K562 (cell line): ENCODE measurements around the gene RIPPLY3. TPM values are rescaled to one million over a fixed set of nuclear protein-coding genes. Genes with fewer than 3 reads are reported as not detected.
A peak's percentile ranks its signal among the peaks of the same experiment; 100 is the strongest.

Source experiments
- ADNP ChIP-seq: fragments of 200-800 bp; sonication (Bioruptor generic); IDR thresholded peaks from 2 replicates; pipeline ENCODE4 v1.6.1; 2016; ENCODE audit warnings: missing genetic modification characterization, missing compliant biosample characterization
- ARID3B ChIP-seq: fragments of 250-450 bp; sonication (Bioruptor Pico); IDR thresholded peaks from 2 replicates; pipeline ENCODE4 v1.4.0; 2020; ENCODE audit warnings: borderline replicate concordance
- HDAC3 ChIP-seq: fragments of 450-650 bp; IDR thresholded peaks from 2 replicates; pipeline ENCODE4 v1.6.1; 2018; ENCODE audit warnings: borderline replicate concordance, mild to moderate bottlenecking, moderate library complexity; ENCODE audit not compliant: partially characterized antibody
- HNRNPUL1 ChIP-seq: fragments of 200-400 bp; formaldehyde crosslinking; IDR thresholded peaks from 2 replicates; pipeline ENCODE4 v1.6.1; 2017; ENCODE audit warnings: low read length
- IRF1 ChIP-seq: sonication (generic); formaldehyde crosslinking; IDR thresholded peaks from 2 replicates; pipeline ENCODE4 v1.8.0; 2022; ENCODE audit warnings: missing genetic modification reagents, mild to moderate bottlenecking, borderline replicate concordance
- MAX ChIP-seq: sonication (generic); formaldehyde crosslinking; IDR thresholded peaks from 2 replicates; pipeline ENCODE4 v1.9.0; 2022; ENCODE audit warnings: mild to moderate bottlenecking, missing genetic modification reagents
- MLX ChIP-seq, 2 experiments: fragments of 450-650 bp in 1 of 2; sonication (generic) in 1 of 2; formaldehyde crosslinking; conservative IDR thresholded peaks; 2 replicates each; pipeline versions ENCODE4 v1.4.0 to v1.8.1; 2020 to 2022; ENCODE audit warnings: mild to moderate bottlenecking in 1 of 2, missing genetic modification reagents in 1 of 2
- MYBL2 ChIP-seq, 2 experiments: fragments of 450-650 bp in 1 of 2; sonication (generic) in 1 of 2; formaldehyde crosslinking in 1 of 2; IDR thresholded peaks; 2 replicates each; pipeline versions ENCODE4 v1.6.1 to v1.8.1; 2017 to 2022; ENCODE audit warnings: borderline replicate concordance in 1 of 2, inconsistent platforms in 1 of 2, low read depth in 1 of 2, mild to moderate bottlenecking in 1 of 2, missing genetic modification reagents in 1 of 2, moderate library complexity in 1 of 2
- MYC ChIP-seq, 2 experiments: fragments of 250-450 bp in 1 of 2; sonication (Bioruptor Pico) in 1 of 2; IDR thresholded peaks; 2 replicates each; pipeline versions ENCODE4 v1.5.1 to v1.6.1; 2012 to 2021; ENCODE audit warnings: low read depth in 2 of 2, borderline replicate concordance in 1 of 2, improper control_type of control experiment in 1 of 2, low read length in 1 of 2, mild to moderate bottlenecking in 1 of 2, moderate library complexity in 1 of 2
- PCBP1 ChIP-seq: fragments of 200-400 bp; formaldehyde crosslinking; IDR thresholded peaks from 2 replicates; pipeline ENCODE4 v1.6.1; 2018; ENCODE audit warnings: mild to moderate bottlenecking, low read depth, low read length; ENCODE audit not compliant: poor library complexity, severe bottlenecking
- PHF21A ChIP-seq: fragments of 450-650 bp; IDR thresholded peaks from 2 replicates; pipeline ENCODE4 v1.6.1; 2017; ENCODE audit warnings: low read depth, borderline replicate concordance
- RB1 ChIP-seq: fragments of 450-650 bp; IDR thresholded peaks from 2 replicates; pipeline ENCODE4 v1.6.1; 2017; ENCODE audit warnings: low read depth, mild to moderate bottlenecking
- RBM34 ChIP-seq: fragments of 200-400 bp; formaldehyde crosslinking; IDR thresholded peaks from 2 replicates; pipeline ENCODE4 v1.6.1; 2018; ENCODE audit warnings: low read length, borderline replicate concordance; ENCODE audit not compliant: insufficient read depth
- RHOXF2B ChIP-seq: fragments of 250-450 bp; sonication (Bioruptor Pico); conservative IDR thresholded peaks from 2 replicates; pipeline ENCODE4 v1.5.1; 2021
- SMARCA5 ChIP-seq: fragments of 450-650 bp; IDR thresholded peaks from 2 replicates; pipeline ENCODE4 v1.6.1; 2016
- THRAP3 ChIP-seq: fragments of 450-650 bp; IDR thresholded peaks from 2 replicates; pipeline ENCODE4 v1.6.1; 2016; ENCODE audit warnings: mild to moderate bottlenecking, inconsistent platforms, borderline replicate concordance
- ZFPM2 ChIP-seq: fragments of 250-450 bp; sonication (Bioruptor Pico); IDR thresholded peaks from 2 replicates; pipeline ENCODE4 v1.5.1; 2022; ENCODE audit warnings: mild to moderate bottlenecking
- ZNF134 ChIP-seq: fragments of 250-450 bp; sonication (Bioruptor Pico); conservative IDR thresholded peaks from 2 replicates; pipeline ENCODE4 v1.4.0; 2020
- ZNF140 ChIP-seq: fragments of 250-450 bp; sonication (Bioruptor Pico); IDR thresholded peaks from 2 replicates; pipeline ENCODE4 v1.8.0; 2021; ENCODE audit warnings: moderate library complexity, mild to moderate bottlenecking, inconsistent platforms
- ZNF175 ChIP-seq: fragments of 200-800 bp; sonication (Bioruptor generic); IDR thresholded peaks from 2 replicates; pipeline ENCODE4 v1.6.1; 2016; ENCODE audit warnings: low read depth, mild to moderate bottlenecking, missing genetic modification characterization, missing compliant biosample characterization
- ZNF23 ChIP-seq: fragments of 250-450 bp; sonication (Bioruptor Pico); IDR thresholded peaks from 2 replicates; pipeline ENCODE4 v1.4.0; 2020; ENCODE audit warnings: mild to moderate bottlenecking
- ZNF253 ChIP-seq: fragments of 250-450 bp; sonication (Bioruptor Pico); conservative IDR thresholded peaks from 2 replicates; pipeline ENCODE4 v1.6.1; 2021; ENCODE audit warnings: mild to moderate bottlenecking
- ZNF695 ChIP-seq: fragments of 450-650 bp; formaldehyde crosslinking; IDR thresholded peaks from 2 replicates; pipeline ENCODE4 v1.4.0; 2020; ENCODE audit warnings: mild to moderate bottlenecking, moderate library complexity
- ZNF778 ChIP-seq: fragments of 450-650 bp; formaldehyde crosslinking; IDR thresholded peaks from 2 replicates; pipeline ENCODE4 v1.4.0; 2020; ENCODE audit warnings: mild to moderate bottlenecking, moderate library complexity
- ZNF780A ChIP-seq: fragments of 250-450 bp; sonication (Bioruptor Pico); IDR thresholded peaks from 2 replicates; pipeline ENCODE4 v1.5.0; 2021; ENCODE audit warnings: mild to moderate bottlenecking
- polyA plus RNA-seq, 8 experiments: library from polyadenylated mRNA; depleted of rRNA in 4 of 8; stranded (reverse) in 5 of 8; unstranded in 3 of 8; fragments of >200 nt; fragmentation: Nextera tagmentation in 2 of 8; fragmentation: Illumina TruSeq in 1 of 8; extraction: Ambion mirVana in 2 of 8; extraction: Trizol in 1 of 8; gene quantifications; 2 replicates each; pipeline versions ENCODE4 v1.2.1 to v1.2.3, GENCODE V29; 2011 to 2014; ENCODE audit warnings: inconsistent platforms in 1 of 8, missing spikeins in 1 of 8
- total RNA-seq, 7 experiments: library from RNA; depleted of rRNA in 6 of 7; stranded (reverse); fragments of >200 nt in 6 of 7; fragmentation: Illumina TruSeq in 2 of 7; extraction: Trizol in 2 of 7; gene quantifications; 2 replicates each; pipeline versions ENCODE4 v1.2.1 to v1.2.3, GENCODE V29; 2011 to 2021; ENCODE audit warnings: low replicate concordance in 1 of 7

The RIPPLY3 gene
- total and polyA plus RNA-seq, 9 of the 15 experiments (the other 6 are each of a cell fraction or from before 2014, with no cell fraction given): not detected

- peak; percentile 85; the same call in 1 of the 2 replicates for TF ChIP-seq IRF1 (CRISPR knock-in tag)
- TF ChIP-seq ZNF140 (CRISPR knock-in tag): no peak
- peak; percentile 74 for TF ChIP-seq ZNF175 (CRISPR knock-in tag)
- no peak for TF ChIP-seq ZNF23
- TF ChIP-seq PHF21A: no peak; the same call in 1 of the 2 replicates
- TF ChIP-seq ZNF134 (CRISPR knock-in tag): no peak; the same call in 1 of the 2 replicates
- no peak for TF ChIP-seq MYBL2 (IDR thresholded peaks at IDR 0.05; ENCODE audit: low read depth)
- no peak for TF ChIP-seq MYBL2 (CRISPR knock-in tag; IDR thresholded peaks at IDR 0.05; ENCODE audit: borderline replicate concordance)
- no peak for TF ChIP-seq ZNF778 (CRISPR knock-in tag)
- peak in 1 of 2 experiments; percentile 81; a peak in 1 of 4 replicates for TF ChIP-seq MLX (CRISPR knock-in tag; conservative IDR thresholded peaks at IDR 0.05)
- TF ChIP-seq ZNF695 (CRISPR knock-in tag): no peak
- TF ChIP-seq MAX (CRISPR knock-in tag): peak; percentile 96
- no peak for TF ChIP-seq PCBP1
- no peak; the same call in 1 of the 2 replicates for TF ChIP-seq ARID3B (CRISPR knock-in tag)
- TF ChIP-seq RHOXF2B: 0 out of 2 replicates have a peak, but pooled peaks have one; percentile 6
- TF ChIP-seq ZFPM2: no peak
- peak; percentile 97 for TF ChIP-seq RB1
- no peak; the same call in 1 of the 2 replicates for TF ChIP-seq ADNP (tag)
- peak; percentile 93 for TF ChIP-seq MYC (IDR thresholded peaks at IDR 0.05; ENCODE audit: low read depth, low read length)
- no peak for TF ChIP-seq MYC (CRISPR knock-in tag; IDR thresholded peaks at IDR 0.05; ENCODE audit: borderline replicate concordance, low read depth)
- TF ChIP-seq THRAP3: no peak
- no peak for TF ChIP-seq HNRNPUL1
- no peak for TF ChIP-seq ZNF780A (CRISPR knock-in tag)
- no peak for TF ChIP-seq ZNF253
- TF ChIP-seq SMARCA5: no peak
- peak; percentile 93; the same call in 1 of the 2 replicates for TF ChIP-seq RBM34
- TF ChIP-seq HDAC3: no peak
Observed at GRCh38 chr21:36989699-36990507, 16.6 kb upstream of the RIPPLY3 start (continued).
